Nephron progenitor cell (in vitro differentiated cells): Measurements from ENCODE around the gene GRAMD2B.

Experiments used
- DNase-seq: peaks from one replicate; pipeline ENCODE4 v3.0.0; 2021
- H3K27ac Mint-ChIP-seq: 2 replicates; pipeline ENCODE4 v1.8.0; 2021; ENCODE audit warnings: mild to moderate bottlenecking, moderate library complexity, mixed read lengths
- H3K27me3 Mint-ChIP-seq: 2 replicates; pipeline ENCODE4 v1.8.0; 2021; ENCODE audit warnings: mild to moderate bottlenecking, low read depth, mixed read lengths; ENCODE audit not compliant: poor library complexity
- H3K36me3 Mint-ChIP-seq: 2 replicates; pipeline ENCODE4 v1.8.0; 2021; ENCODE audit warnings: low read depth, mixed read lengths
- H3K4me1 Mint-ChIP-seq: 2 replicates; pipeline ENCODE4 v1.8.0; 2021; ENCODE audit warnings: mixed read lengths
- H3K4me3 Mint-ChIP-seq: 2 replicates; pipeline ENCODE4 v1.8.0; 2021; ENCODE audit warnings: mild to moderate bottlenecking, moderate library complexity, mixed read lengths
- H3K9me3 Mint-ChIP-seq: 2 replicates; pipeline ENCODE4 v1.8.0; 2021; ENCODE audit warnings: mild to moderate bottlenecking, moderate library complexity, mixed read lengths
- TF ChIP-seq, protein P1 (sequence below): fragments of 200-600 bp; sonication (generic); IDR thresholded peaks from 2 replicates; pipeline ENCODE4 v1.5.0; 2021; ENCODE audit warnings: antibody characterized with exemption

Gene GRAMD2B

DNA sequence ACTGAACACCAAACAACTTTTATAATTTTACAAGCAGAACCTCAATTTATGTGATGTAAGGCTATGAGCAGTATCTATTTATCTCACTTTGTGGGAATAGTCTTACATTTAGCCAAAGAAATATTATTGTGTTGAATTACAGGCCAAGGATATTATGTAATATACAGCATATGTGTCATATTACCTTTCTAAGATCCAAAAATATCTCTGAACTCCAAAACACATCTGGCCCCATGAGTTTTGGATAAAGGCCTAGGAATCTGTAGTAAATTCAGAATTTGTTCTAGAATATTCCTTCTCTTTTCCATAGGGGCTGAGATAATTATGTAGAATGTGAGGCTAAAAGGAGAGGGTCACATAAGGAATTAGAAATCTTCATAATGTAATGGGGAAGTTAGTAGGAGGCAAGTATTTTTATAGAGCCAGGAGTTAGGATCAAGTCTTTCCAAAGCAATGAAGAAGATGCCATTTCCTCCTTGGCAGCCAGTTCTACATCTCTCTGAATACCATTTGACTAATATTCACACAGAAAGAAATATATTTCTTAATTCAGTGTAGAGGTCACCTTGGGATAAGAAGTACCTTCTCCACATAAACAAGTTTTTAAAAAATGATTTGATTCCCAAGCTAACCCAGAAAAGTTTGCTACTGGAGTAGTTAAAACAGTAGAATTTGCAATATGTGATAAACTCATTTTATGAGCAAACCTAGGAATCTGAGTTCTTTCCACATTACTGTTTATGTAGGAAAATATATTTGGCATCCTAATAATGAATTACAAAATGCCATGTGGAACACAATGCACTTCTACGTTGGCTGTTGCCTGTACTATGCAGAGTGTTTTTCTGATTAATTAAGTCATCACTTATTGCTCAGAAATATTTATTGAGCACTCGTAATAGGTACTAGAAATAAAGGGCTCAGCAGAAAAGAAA is 20.3 kb upstream of the GRAMD2B start:
- H3K9me3 Mint-ChIP-seq: peaks cover 45% of the 10 kb centered on the region
- peaks cover 18% of the 10 kb centered on the region for H3K36me3 Mint-ChIP-seq

DNA sequence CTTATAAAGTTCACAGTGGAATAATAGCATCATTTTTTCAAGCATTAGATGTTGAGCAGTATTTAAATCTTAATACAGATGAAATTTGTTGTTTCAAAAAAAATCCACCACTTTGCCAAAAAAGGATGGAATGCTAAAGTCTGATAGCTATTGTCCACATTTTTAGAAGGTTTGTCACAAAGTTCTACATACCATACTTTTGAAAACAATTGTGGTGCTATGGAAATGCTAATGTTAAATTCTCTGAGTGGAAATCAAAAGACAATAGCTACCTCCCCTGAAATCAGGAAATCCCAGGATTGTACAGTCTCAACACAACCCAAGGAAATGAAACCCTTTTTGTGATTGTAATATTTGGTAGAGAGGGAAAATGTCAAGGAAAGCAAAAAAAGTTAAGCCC is 19.3 kb upstream of the GRAMD2B start:
- H3K36me3 Mint-ChIP-seq: peaks cover 18% of the 10 kb centered on the region
- H3K4me1 Mint-ChIP-seq: no peaks in the 10 kb centered on the region
- TF ChIP-seq, protein P1, sequence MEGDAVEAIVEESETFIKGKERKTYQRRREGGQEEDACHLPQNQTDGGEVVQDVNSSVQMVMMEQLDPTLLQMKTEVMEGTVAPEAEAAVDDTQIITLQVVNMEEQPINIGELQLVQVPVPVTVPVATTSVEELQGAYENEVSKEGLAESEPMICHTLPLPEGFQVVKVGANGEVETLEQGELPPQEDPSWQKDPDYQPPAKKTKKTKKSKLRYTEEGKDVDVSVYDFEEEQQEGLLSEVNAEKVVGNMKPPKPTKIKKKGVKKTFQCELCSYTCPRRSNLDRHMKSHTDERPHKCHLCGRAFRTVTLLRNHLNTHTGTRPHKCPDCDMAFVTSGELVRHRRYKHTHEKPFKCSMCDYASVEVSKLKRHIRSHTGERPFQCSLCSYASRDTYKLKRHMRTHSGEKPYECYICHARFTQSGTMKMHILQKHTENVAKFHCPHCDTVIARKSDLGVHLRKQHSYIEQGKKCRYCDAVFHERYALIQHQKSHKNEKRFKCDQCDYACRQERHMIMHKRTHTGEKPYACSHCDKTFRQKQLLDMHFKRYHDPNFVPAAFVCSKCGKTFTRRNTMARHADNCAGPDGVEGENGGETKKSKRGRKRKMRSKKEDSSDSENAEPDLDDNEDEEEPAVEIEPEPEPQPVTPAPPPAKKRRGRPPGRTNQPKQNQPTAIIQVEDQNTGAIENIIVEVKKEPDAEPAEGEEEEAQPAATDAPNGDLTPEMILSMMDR: no peak
- no peak overlapping the region for H3K27ac Mint-ChIP-seq
- H3K4me3 Mint-ChIP-seq: no peak overlapping the region
- peaks cover 36% of the 10 kb centered on the region for H3K9me3 Mint-ChIP-seq
- no peaks in the 10 kb centered on the region for H3K27me3 Mint-ChIP-seq
- no peak for DNase-seq

More for the DNA sequence above, 20.3 kb upstream of the GRAMD2B start:
- Mint-ChIP-seq H3K4me1 (no peaks in the 10 kb centered on the region), H3K27ac (no peak overlapping the region), H3K27me3 (no peaks in the 10 kb centered on the region), H3K4me3 (no peak overlapping the region)
- TF ChIP-seq, protein P1: no peak
- DNase-seq: no peak

DNA sequence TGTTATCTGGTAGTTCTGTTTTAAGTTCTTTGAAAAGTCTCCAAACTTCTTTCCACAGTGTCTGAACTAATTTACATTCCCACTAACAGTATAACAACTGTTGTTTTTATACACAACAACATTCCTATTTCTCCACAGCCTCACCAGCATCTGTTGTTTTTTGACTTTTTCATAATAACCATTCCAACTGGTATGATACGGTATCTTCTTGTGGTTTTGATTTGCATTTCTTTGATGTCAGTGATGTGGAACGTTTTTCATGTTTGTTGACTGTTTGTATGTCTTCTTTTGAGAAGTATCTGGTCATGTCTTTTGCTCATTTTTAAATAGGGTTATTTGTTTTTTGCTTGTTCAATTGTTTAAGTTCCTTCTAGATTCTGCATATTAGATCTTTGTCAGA is 12.6 kb upstream of the GRAMD2B start:
- Mint-ChIP-seq H3K27me3 (no peaks in the 10 kb centered on the region), H3K36me3 (peaks cover 6% of the 10 kb centered on the region), H3K4me3 (no peak overlapping the region), H3K9me3 (peaks cover 22% of the 10 kb centered on the region), H3K4me1 (peaks cover 5% of the 10 kb centered on the region), H3K27ac (no peak overlapping the region)
- TF ChIP-seq, protein P1: no peak
- no peak for DNase-seq

DNA sequence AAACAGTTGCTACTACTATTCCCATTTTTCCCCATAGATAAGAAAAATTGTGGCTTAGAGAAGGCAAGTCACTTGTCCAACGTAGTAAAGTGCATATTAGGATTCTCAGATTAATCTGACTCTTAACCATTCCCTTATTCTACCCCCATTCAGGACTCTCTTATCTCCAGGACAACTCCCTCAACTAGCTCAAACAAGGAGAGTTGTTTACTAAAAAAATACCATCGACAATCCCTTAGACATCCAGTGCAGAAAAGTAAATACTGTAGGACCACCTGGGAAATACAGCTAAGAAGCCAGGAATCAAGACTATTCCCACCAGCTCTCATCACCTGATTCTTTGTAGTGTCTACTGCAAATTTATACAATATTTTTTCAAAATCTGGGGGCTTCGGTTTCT is 9.4 kb upstream of the GRAMD2B start:
- Mint-ChIP-seq H3K4me3 (no peak overlapping the region), H3K27me3 (no peaks in the 10 kb centered on the region), H3K36me3 (peaks cover 6% of the 10 kb centered on the region), H3K4me1 (peaks cover 5% of the 10 kb centered on the region), H3K27ac (no peak overlapping the region), H3K9me3 (peaks cover 22% of the 10 kb centered on the region)
- no peak for DNase-seq
- TF ChIP-seq, protein P1: no peak

DNA sequence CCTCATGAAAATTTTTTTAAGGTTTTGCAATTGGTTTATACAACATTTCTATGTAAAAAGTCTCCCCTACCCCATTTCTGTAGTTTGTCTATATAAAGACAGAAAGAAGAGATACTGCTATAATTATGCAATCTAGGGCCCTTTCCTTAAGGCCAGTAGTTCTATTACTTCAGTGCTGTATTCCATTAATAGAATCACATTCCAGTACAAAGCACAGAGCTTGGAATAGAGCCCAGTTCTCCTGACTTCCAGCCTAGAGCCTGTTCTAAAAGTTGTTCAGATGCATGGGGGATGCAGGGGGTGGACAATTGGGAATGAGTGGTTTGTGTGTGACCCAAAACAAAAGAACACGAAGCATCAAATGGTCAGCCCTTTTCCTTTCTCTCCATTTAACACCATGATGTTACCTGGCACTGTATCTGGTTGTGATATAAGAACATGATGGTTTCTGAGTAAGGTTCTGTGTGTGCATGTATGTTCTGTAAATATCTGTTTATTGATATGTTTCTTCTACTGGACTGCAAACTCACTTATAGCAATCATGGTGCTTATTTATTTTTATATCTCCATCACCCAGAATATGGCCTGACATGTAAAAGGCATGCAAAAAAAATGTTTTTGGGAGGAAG is 8.2 kb upstream of the GRAMD2B start:
- Mint-ChIP-seq H3K4me3 (no peak overlapping the region), H3K36me3 (peaks cover 6% of the 10 kb centered on the region)
- TF ChIP-seq, protein P1: no peak

More for the DNA sequence above, 8.2 kb upstream of the GRAMD2B start:
- peaks cover 5% of the 10 kb centered on the region for H3K4me1 Mint-ChIP-seq
- H3K27me3 Mint-ChIP-seq: no peaks in the 10 kb centered on the region
- H3K9me3 Mint-ChIP-seq: peaks cover 17% of the 10 kb centered on the region
- no peak for DNase-seq
- H3K27ac Mint-ChIP-seq: no peak overlapping the region
